Vagina (tissue), 2 donors: ENCODE measurements around the gene TRPM4.

ENCODE experiments used
- CTCF ChIP-seq, 3 experiments: fragments of 450-650 bp in 2 of 3; fragments of 200-600 bp in 1 of 3; sonication (generic) in 1 of 3; IDR thresholded peaks; one replicate each; pipeline ENCODE4 v1.5.1; 2017 to 2019; ENCODE audit warnings: antibody characterized with exemption in 3 of 3, mild to moderate bottlenecking in 2 of 3, moderate library complexity in 2 of 3
- POLR2A ChIP-seq, 2 donors: fragments of 450-650 bp; IDR thresholded peaks; one replicate each; pipeline ENCODE4 v1.6.1; 2017; ENCODE audit warnings: antibody characterized with exemption in 2 of 2, mild to moderate bottlenecking in 2 of 2, moderate library complexity in 2 of 2
- POLR2AphosphoS5 ChIP-seq, 2 donors: sonication (generic); formaldehyde crosslinking; IDR thresholded peaks; one replicate each; pipeline ENCODE4 v1.9.0; 2017; ENCODE audit warnings: antibody characterized with exemption in 2 of 2, mild to moderate bottlenecking in 2 of 2, low read depth in 1 of 2; ENCODE audit not compliant: insufficient read depth in 1 of 2

- TF ChIP-seq CTCF (IDR thresholded peaks at IDR 0.05) (no peak), POLR2A (IDR thresholded peaks at IDR 0.05) (no peak), POLR2AphosphoS5 (IDR thresholded peaks at IDR 0.05; ENCODE audit: insufficient read depth in 1 of 2, low read depth in 1 of 2) (peak; percentile 33 to 56)
These were observed 14.7 kb upstream of the TRPM4 start for GRCh38 chr19:49142866-49143335.
